Stimulated activated CD4-positive, alpha-beta T cell treated with anti-CD3 and anti-CD28 coated beads, Interleukin-1b, Interleukin-23, amount 100 ng/mL, for 24 hours (primary cell): ENCODE measurements around the gene SPON1.
"Not testable (repeated sequence)": the region's sequence is repeated elsewhere in the genome, so short reads cannot be mapped to it uniquely, and the experiment has no call there.

Source experiments
- DNase-seq, 4 experiments: peaks; one replicate each; pipeline ENCODE4 v3.0.0-alpha.2; 2020; ENCODE audit warnings: low read depth in 4 of 4, low spot score in 1 of 4

The SPON1 gene

DNA sequence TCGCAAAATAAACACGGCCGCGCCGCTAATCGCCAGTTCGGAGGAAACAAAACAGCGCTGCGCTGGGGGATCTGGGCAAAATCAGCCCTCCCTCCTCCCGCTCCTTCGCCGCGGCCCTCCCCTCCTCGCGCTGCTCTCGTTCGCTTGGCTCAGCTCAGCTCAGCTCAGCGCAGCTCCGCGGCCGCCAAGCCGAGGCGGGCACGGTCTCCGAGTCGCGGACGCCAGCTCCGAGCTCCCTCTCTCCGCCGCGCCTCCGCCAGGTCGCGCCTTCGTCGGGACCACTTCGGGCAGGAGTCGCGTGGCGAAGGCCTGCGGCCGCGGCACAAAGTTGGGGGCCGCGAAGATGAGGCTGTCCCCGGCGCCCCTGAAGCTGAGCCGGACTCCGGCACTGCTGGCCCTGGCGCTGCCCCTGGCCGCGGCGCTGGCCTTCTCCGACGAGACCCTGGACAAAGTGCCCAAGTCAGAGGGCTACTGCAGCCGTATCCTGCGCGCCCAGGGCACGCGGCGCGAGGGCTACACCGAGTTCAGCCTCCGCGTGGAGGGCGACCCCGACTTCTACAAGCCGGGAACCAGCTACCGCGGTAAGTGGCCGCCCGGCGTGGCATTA, at the start of gene SPON1:
SPON1 (plus strand) TSS at position 162 of the 607 bp plus-strand sequence; CDS start at position 344, 182 bp downstream.
- DNase-seq, result peak in 1 of 4 experiments; percentile 31

DNA sequence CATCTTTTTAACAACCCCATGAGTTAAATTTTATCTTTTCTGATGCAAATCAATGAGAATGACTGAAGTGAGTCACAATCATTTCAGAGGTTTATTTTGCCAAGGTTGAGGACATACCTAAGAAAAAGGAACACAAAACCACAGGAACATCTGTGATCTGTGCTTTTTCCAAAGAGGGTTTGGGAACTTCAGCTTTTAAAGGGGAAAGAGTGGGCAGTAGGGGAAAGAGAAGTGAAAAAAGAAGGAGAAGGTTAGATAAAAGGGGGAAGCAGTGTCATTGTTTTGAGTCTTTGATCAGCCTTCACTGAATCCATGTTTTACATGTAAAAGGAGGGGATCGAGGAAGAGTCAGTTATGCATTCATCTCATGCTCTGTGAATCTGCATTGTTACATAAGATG, 45.3 kb upstream of the SPON1 start:
- no peak for DNase-seq

DNA sequence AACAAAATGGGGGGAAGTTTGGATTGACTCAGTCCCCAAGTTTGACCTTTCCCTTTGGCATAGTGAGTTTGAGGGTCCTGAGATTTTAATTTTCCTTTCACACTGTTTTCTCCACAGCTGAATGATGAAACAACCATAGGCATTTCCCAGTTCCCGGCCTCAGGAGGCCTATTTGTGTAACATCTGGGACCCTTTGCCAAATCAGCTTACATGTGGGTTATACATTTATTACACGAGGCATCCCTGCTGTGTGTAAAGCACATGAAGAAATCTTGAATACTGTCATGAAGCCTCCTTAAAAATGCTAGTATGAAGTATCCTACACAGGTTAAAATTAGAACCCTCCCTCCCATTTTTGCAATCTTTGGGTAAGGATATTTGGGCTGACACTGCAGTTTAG, 44.6 kb upstream of the SPON1 start:
- no peak for DNase-seq

DNA sequence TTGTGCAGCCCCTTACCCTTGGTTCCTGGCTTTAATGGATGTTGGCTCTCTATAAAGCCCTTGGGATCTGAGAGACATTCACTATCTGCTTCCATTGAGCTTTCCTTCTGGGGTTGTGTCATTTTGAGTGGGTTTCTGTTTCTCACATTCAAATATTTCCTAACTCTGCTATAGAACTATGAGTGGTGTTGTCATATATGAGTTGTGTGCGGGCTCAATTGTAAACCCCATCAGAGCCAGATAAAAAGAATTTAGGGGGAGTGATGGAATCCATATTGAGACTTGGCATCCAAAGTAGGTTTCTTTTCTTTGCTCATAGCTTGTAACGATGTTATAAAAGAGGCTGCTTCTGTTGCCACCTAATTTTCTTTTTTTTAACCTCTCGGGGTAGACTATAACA, 41.8 kb upstream of the SPON1 start:
- DNase-seq, result no peak

DNA sequence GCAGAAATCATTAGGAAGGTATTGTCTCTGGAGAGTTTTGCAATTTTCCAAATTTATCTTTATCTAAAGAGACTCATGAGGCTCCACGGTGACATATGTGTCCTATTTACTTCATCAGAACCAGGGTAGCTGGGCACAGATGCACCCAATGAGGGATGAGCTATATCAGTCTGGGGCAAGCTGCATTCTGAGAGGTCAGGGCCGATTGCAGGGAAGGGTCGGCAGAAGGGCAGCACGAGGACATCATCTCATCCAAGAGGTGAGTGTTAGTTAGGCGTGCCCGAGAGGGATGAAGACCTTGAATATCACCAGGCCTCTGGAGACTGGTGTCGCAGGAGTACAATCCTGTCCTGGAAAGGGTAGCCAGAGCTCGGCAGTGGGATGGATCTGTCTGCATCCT, 41.0 kb upstream of the SPON1 start:
- no peak for DNase-seq

DNA sequence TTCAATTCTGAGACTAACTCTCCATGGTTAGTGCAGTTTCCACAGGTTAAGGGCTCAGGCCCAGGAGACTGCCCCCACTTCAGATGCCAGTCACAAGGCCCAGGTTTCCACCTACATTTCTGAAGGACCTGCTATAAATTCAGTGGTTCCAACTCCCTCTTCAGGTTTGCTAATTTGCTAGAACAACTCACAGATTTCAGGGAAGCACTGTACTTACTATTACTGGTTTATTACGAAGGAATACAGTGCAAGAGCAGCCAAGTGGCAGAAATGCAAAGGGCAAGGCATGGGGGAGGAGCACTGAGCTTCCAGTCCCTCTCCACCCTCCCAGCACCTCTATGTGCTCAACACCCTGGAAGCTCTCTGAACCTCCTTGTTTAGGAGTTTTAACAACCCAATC, 39.3 kb upstream of the SPON1 start:
- no peak for DNase-seq

DNA sequence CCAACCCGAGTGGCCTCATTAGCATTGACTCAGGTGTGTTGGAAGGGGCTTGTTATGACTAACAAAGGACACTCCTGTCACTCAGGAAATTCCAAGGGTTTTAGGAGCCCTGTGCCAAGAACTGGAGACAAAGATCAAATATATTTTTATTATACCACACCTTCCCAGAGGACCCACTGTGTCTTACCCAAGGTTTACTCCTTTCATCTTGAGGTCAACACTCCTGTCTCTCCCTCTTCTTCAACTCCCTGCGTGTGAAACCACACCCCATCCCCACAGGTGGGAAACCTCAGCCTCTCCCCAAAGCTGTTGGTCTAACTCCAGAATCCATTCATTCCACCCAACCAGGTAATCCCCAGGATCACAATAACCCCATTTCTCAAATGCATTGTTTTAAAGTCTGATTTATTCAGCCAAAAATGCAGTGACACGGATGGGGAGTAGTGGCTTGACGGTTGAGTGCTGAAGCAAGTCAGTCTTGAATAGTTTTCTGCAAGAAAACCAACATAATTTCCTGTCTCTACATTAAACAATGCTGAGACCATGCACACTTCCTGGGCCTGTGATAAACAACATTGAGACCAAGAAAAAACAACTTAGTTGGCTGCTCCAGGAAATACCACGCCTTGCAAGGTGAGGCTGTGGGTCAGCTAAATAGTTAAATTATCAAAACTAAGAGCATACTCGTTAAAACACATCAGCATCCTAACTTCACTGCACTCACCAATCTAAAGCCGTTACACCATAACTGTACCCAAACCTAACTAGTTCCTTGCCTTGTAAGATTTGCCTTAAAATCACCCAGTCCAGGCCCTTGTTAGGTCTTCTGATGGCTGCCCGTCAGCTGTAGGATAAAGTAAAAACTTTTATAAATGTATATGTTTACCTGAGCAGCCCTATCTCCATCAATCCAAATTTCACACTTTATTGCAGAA, 38.5 kb upstream of the SPON1 start:
- no peak for DNase-seq

DNA sequence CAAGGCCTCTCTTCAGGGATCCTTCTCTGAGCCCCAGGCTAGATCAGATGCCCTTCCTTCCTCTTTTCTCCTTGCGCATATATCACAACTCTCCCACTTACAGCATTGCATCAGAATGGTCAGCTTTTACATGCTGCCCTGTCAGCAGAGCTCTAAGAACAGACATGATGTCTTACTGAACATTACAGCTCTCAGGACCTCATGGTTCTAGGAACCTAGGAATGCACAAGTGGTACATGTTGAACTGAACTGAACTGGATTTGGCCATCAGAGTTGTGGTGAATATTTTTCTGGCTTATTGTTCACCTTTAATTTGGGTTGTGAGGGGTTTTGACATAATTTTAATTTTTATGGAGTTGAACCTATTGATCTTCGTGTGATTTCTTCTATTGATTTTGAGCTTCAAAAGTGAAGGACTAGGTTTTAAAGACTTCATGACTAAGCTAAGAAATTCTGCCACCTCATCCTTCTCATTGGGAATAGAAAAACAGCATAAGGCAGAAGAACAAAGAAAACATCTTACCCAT, 37.7 kb upstream of the SPON1 start:
- DNase-seq, result no peak

DNA sequence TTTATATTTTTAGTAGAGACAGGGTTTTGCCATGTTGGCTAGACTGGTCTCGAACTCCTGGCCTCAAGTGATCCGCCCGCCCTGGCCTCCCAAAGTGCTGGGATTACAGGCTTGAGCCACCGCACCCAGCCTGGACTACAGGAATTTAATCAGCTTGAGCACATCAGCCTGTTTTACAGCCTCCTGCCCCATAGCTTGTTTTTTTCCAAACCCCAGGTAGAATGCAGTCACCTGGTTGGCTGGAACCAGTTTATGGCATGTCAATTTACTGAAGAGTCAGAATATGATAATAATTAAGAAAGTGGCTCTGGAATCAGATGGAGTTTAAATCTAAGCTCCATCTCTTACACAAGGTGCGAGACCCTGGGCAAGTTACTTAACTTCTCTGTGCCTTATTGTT, 36.2 kb upstream of the SPON1 start:
- not testable (repeated sequence) for DNase-seq

DNA sequence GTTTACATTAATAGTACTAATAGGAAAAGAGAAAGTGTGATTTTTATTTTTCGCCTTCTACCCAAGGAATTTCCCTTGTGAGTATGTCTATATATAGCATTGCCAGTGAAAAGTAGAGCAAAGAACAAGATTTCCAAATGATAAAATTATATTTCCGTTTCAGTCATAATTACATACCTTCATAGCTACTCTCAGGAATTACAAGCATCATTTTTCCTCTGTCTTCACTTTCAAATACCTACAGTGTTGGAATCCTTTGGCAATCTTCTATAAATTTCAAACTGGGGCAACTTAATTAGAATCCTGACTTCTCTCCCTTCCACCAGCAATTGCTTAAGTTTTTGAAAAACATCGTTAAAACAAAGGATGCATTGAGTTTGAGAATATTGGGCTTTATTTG, 35.5 kb upstream of the SPON1 start:
- no peak for DNase-seq

DNA sequence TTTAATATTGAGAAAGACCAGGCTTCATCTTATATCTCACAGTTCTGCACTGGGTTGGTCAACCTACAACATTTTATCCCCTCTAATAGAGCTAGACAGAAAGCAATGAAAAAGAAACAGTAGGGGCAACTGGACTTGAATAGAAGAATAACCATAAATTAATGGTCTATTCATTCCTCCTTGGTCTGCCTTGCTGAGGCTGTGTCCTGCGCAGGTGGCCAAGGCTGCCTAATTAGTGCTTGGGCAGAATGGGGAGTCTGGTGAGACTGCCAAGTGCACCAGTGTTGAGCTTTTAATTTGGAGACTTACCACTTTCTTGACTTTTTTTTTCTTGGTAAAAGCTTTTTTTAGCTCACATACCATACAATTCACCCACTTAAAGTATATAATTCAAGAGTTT, 35.0 kb upstream of the SPON1 start:
- DNase-seq, result no peak

DNA sequence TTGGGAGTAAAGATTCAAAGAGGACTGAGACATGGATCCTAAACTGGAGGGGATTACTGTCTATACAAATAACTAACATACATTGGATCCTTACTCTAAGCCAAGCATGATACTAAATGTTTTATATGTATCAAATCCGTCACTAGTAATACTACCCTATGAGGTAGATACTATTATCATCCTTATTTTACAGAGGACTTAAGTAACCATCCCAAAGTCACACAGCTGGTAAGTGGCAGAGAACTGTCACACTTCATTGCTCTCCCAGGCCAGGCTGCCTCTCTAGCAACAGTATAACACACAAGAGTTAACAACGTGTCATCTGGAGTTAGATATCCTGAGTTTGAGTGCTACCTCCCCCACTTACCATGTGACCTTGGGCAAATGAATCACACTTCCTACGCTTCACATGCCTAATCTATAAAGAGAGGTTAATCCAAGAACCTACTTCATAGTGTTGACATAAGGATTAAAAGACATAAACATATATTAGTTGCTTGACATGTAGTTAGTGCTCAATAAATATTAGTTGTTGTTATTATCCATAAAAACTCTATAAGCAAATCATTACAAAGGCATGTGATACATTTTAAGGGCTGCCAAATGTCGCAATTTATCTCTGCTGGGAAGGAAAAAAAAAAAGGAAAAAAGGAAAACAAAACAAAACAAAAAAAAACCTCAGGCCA, 33.8 kb upstream of the SPON1 start:
- DNase-seq, result no peak

DNA sequence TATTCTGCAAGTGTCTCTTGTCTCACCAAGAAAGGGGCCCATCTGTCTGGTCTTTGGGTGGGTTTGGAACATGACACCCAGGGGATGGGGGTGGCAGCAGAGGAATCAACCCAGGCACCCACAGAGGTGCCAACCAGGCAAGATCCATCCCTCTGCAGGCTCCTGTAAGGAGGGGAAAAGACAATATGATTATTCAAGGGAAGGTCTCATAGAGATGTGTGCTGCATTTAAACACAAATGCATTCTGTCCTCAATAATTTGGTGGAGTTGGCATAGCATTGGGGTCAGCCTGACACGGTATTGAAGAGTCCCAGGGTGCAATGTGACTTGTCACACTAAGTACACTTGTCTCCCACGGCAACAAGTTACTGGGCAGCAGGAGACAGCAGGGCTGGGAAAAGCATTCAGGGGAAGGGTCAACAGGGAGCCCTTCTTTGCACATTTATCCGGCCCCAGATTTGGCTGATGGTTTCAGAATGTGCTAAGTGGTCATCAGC, 33.1 kb upstream of the SPON1 start:
- DNase-seq, result no peak

DNA sequence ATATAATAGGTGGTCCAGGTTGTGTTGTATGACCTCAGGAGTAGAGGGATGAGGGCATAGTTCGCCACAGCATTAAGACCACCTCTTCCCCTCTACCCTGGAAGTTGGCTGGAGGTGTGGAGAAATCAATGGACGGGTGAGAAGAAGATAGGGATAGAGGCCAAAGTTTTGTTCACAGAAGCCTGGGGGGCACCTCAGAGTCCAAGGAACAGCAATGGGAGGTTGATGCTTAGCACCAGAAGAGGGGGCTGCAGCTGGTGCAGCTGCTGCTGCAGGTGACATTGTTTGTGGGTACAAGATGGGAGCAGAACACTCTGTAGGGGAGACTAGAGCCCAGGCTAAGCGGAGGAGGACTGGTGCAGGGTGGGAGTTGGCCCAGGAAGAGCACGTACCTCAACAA, 31.2 kb upstream of the SPON1 start:
- no peak for DNase-seq

DNA sequence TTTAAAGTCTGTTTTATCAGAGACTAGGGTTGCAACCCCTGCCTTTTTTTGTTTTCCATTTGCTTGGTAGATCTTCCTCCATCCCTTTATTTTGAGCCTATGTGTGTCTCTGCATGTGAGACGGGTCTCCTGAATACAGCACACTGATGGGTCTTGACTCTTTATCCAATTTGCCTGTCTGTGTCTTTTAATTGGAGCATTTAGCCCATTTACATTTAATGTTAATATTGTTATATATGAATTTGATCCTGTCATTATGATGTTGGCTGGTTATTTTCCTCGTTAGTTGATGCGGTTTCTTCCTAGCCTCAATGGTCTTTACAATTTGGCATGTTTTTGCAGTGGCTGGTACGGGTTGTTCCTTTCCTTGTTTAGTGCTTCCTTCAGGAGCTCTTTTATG, 25.4 kb upstream of the SPON1 start:
- DNase-seq, result not testable (repeated sequence)

DNA sequence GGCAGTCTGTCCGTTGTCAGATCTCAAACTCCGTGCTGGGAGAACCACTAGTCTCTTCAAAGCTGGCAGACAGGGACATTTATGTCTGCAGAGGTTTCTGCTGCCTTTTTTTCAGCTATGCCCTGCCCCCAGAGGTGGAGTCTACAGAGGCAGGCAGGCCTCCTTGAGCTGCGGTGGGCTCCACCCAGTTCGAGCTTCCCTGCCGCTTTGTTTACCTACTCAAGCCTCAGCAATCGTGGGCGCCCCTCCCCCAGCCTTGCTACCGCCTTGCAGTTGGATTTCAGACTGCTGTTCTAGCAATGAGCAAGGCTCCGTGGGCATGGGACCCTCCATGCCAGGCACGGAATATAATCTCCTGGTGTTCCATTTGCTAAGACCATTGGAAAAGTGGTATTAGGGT, 23.7 kb upstream of the SPON1 start:
- not testable (repeated sequence) for DNase-seq

DNA sequence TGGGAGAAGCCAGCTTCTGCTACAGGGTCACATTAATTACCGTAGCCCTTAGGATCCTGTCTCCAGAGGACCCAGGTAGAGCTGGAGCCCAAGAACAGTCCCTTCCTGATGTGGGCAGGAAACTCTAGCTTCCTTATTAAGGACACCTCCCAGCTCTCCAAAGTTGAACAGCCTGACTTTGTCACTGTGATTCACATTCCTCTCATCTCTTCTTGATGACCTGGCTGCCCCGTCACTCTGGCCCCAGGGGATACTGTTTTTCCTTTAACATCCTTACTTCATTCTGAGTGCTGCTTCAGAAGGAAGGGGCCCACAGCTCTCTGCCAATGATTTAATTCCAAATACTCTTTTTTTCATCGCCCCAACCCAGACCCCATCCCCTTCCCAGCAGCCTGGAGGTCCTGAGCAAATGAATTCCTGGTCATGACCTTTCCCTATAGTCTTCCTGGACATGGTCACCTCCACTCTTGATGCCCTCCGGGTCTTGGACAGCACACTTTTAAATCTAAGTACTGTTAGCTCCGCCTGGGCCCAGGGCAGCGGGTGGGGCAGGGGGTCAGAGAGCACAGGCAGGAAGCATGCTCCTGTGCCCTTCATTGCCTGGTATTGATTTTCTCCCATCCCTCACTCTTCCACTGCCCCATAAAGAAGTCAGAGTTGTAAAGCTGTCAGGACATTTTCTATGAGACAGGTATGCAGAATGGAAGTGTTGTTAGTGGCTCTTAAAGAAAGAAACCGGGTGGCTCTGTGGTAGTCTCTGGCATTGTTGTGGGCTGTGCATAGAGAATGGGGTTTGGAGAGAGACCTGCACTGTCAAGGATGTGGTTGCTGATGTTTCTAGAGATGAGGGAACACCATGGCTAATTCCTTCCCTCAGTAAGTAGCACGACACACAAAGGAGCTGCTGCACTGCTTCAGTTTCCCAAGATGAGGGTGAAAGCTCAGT, 22.3 kb upstream of the SPON1 start:
- no peak for DNase-seq

DNA sequence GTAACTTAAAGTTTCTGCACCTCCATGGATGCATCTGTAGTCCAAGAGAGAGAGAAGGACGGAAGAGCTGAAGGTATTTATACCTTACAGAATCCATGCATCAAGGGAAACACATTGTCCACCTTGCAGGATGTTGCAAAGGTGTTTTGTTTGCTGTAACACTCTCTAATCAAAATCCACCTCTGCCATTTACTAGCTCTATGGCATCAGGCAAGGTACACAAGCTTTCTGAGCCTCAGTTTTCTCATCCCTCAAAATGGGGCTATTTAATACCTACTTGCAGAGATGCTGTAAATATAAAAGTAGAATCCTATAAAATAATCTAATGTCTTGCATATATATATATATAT, 21.6 kb upstream of the SPON1 start:
- DNase-seq, result no peak

DNA sequence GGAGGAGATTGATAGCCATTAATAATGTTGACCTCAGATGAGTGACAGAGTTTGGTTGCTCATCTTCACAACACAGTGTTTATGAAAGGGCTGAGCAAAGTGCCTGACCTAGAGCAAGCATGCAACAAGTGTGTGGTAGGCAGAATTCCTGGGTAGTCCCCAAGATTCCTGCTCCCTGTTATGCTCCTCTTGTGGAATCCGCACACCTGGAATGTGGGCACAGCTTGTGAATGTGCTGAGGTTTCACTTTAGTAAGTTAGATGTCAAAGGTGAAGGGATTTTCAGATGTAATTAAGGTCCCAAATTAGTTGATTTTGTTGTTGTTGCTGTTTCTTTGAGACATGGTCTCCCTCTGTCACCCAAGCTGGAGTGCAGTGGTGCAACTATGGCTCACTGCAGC, 20.7 kb upstream of the SPON1 start:
- DNase-seq, result no peak

DNA sequence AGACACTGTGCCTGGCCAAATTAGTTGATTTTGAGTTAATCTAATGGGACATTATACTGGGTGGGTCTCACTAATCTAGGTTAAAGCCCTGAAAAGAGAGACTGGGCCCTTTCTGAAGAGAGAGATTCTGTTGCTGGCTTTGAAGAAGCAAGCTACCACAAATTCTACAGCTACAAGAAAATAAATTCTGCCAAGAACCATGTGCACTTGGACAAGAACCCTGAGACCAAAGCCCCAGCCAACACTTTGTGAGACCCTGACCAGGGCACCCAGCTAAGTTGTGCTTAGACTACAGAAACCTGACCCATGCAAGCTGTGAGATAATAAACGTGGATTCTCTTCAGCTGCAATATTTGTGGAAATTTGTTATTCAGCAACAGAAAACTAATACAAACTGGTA, 20.1 kb upstream of the SPON1 start:
- no peak for DNase-seq

DNA sequence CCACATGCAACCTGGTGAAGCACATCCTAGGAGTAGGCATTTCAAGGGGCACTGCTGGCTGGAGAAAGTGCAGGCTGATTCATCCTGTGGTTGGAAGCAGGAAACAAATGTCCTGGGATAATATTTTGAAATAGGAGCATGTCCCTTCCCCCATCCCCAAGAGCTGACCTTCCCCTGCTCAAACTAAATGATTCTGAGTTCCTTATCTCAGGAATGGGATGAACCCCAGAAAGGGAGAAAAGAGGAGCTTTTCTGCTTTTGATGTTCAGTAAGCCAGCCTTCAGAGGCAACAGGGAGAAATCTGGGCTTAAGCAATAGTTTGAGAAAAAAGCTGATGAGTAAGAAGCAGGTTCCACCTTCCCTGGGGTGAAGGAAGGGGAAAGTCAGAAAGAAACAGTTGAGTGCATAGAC, 19.5 kb upstream of the SPON1 start:
- DNase-seq, result no peak
